Spleen (tissue), 7 donors: ENCODE data around the gene ZBTB48.

Experiments used
- POLR2A ChIP-seq, 3 donors: fragments of 450-650 bp; IDR thresholded peaks; one replicate each; pipeline ENCODE4 v1.5.1; 2017; ENCODE audit warnings: antibody characterized with exemption in 3 of 3, mild to moderate bottlenecking in 1 of 3
- TF ChIP-seq, protein P1 (sequence below), 11 experiments: fragments of 200-600 bp in 7 of 11; fragments of 450-650 bp in 4 of 11; sonication (generic) in 4 of 11; IDR thresholded peaks in 8 of 11; conservative IDR thresholded peaks in 3 of 11; 1 replicate in 7 of 11; 2 replicates in 4 of 11; pipeline versions ENCODE4 v1.4.0 to v1.8.0; 2016 to 2021; ENCODE audit warnings: antibody characterized with exemption in 11 of 11, inconsistent platforms in 4 of 11, mild to moderate bottlenecking in 1 of 11
- donor health status: DM: no; HTN: no; CAD: no; lungs with moderate emphysema.
- donor health status: DM: no; HTN: no; CAD: no.
- donor health status: DM: no; HTN: no; CAD: no.

DNA sequence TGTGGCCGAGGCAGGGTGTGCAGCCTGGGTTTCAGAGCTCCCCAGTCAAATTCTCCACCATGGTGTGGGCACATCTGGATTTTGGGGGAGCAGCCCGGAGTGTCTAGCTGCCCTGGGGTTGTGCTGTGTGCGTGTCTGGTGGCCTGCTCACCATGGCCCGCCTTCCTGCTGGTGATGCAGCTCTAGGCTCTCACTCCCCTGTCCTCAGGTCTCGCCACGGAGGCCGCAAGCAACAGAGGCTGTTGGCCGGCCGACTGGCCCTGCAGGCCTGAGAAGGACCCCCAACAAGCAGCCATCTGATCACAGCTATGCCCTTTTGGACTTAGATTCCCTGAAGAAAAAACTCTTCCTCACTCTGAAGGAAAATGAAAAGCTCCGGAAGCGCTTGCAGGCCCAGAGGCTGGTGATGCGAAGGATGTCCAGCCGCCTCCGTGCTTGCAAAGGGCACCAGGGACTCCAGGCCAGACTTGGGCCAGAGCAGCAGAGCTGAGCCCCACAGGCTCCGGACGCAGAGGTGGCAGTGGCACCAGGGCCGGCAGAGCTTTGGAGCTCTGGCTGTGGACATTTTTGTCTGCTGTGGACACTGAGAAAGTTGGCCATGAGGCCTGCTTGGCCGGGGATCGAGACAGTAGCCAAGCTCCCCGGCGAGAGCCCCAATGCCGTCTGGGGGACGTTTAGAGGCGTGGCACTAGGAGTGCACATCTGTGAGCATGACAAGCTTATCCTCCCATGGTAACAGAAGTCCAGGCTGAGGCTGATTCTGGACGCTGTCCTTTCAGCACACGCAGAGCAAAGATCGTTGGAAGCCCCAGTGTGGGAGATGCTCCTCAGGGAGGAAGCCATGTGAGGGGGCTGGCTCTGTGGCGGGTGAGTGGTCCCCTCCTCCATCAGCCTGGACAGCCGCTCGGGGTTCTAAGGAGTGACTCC, 53.1 kb downstream of the ZBTB48 start:
- TF ChIP-seq POLR2A (IDR thresholded peaks at IDR 0.05), result no peak
- TF ChIP-seq, protein P1, sequence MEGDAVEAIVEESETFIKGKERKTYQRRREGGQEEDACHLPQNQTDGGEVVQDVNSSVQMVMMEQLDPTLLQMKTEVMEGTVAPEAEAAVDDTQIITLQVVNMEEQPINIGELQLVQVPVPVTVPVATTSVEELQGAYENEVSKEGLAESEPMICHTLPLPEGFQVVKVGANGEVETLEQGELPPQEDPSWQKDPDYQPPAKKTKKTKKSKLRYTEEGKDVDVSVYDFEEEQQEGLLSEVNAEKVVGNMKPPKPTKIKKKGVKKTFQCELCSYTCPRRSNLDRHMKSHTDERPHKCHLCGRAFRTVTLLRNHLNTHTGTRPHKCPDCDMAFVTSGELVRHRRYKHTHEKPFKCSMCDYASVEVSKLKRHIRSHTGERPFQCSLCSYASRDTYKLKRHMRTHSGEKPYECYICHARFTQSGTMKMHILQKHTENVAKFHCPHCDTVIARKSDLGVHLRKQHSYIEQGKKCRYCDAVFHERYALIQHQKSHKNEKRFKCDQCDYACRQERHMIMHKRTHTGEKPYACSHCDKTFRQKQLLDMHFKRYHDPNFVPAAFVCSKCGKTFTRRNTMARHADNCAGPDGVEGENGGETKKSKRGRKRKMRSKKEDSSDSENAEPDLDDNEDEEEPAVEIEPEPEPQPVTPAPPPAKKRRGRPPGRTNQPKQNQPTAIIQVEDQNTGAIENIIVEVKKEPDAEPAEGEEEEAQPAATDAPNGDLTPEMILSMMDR (IDR thresholded peaks at IDR 0.05 in 8 of 11, conservative IDR thresholded peaks at IDR 0.05 in 3 of 11), result no peak
